ENCODE results near the gene EIF4EBP2. TPM values are rescaled to one million over a fixed set of nuclear protein-coding genes. Genes with fewer than 3 reads are reported as not detected.

Gene EIF4EBP2
- total and polyA plus RNA-seq, 2 of the 13 experiments (the other 11 are each of a cell fraction or from before 2014, with no cell fraction given), result 16.9 to 22.0 TPM

GRCh38 chr10:70459061-70459773, 55.3 kb downstream of the EIF4EBP2 start:
- Histone ChIP-seq H4K20me1 (ENCODE audit: insufficient read depth, low read length) (no peaks in the 10 kb centered on the region), H3K4me1 (ENCODE audit: insufficient read depth, low read length) (no peaks in the 10 kb centered on the region), H3K9me3 (ENCODE audit: low read length) (no peaks in the 10 kb centered on the region), H3K9ac (ENCODE audit: insufficient read depth, low read depth, low read length) (no peak overlapping the region), H2AFZ (ENCODE audit: low read length) (no peak overlapping the region), H3K79me2 (ENCODE audit: insufficient read depth, low read length) (no peaks in the 10 kb centered on the region), H3K4me3 (replicated peaks in 1 of 3; ENCODE audit: insufficient read depth in 1 of 3, low read depth in 2 of 3, low read length in 3 of 3) (no peak overlapping the region), H3K27me3 (ENCODE audit: control insufficient read depth in 1 of 2, insufficient read depth in 2 of 2, low read length in 2 of 2) (peaks cover 1 to 30% of the 10 kb centered on the region in 2 experiments; a peak in 4 of 5 replicates), H3K4me2 (ENCODE audit: low read depth, low read length) (no peak overlapping the region), H3K27ac (ENCODE audit: extremely low read length, insufficient read depth, low read length) (no peak overlapping the region), H3K36me3 (replicated peaks in 1 of 2; ENCODE audit: control insufficient read depth in 1 of 2, insufficient read depth in 2 of 2, low read length in 2 of 2) (no peaks in the 10 kb centered on the region)
- WGBS (ENCODE audit: low lambda C conversion rate), result 28% methylated on average over 17 of the region's 19 CpGs
- in situ Hi-C loops (cut with HindIII; ENCODE audit: extremely low pct_ligation_motif_present, low pct_unique_long_range_greater_than_20kb) (no loop called here), intact Hi-C loops (cut with micrococcal nuclease; ENCODE audit: unreplicated experiment) (no loop called here)
- no TSS peak for BruUV-seq (replicated peaks)
- FAIRE-seq (no peak), DNase-seq (ENCODE audit: low spot score) (no peak), ATAC-seq (no peak)
- TF ChIP-seq CHD2 (IDR thresholded peaks at IDR 0.05; ENCODE audit: low read depth, low read length) (no peak), CREBL2 (CRISPR knock-in tag; IDR thresholded peaks at IDR 0.05; ENCODE audit: borderline replicate concordance) (no peak), PREB (CRISPR knock-in tag; IDR thresholded peaks at IDR 0.05) (no peak), ZNF235 (CRISPR knock-in tag; IDR thresholded peaks at IDR 0.05; ENCODE audit: borderline replicate concordance) (no peak), TARDBP (CRISPR knock-in tag; IDR thresholded peaks at IDR 0.05) (no peak), MTA1 (CRISPR knock-in tag; IDR thresholded peaks at IDR 0.05; ENCODE audit: borderline replicate concordance) (no peak), ZNF775 (CRISPR knock-in tag; IDR thresholded peaks at IDR 0.05; ENCODE audit: borderline replicate concordance) (no peak), FLYWCH1 (CRISPR knock-in tag; IDR thresholded peaks at IDR 0.05) (no peak), MED13 (CRISPR knock-in tag; IDR thresholded peaks at IDR 0.05) (no peak), ZNF850 (CRISPR knock-in tag; conservative IDR thresholded peaks at IDR 0.05) (no peak), RORA (CRISPR knock-in tag; IDR thresholded peaks at IDR 0.05) (no peak), IRF2 (CRISPR knock-in tag; IDR thresholded peaks at IDR 0.05) (no peak), SPEN (CRISPR knock-in tag; IDR thresholded peaks at IDR 0.05; ENCODE audit: low read depth) (no peak)
- TF ChIP-seq, protein P1, sequence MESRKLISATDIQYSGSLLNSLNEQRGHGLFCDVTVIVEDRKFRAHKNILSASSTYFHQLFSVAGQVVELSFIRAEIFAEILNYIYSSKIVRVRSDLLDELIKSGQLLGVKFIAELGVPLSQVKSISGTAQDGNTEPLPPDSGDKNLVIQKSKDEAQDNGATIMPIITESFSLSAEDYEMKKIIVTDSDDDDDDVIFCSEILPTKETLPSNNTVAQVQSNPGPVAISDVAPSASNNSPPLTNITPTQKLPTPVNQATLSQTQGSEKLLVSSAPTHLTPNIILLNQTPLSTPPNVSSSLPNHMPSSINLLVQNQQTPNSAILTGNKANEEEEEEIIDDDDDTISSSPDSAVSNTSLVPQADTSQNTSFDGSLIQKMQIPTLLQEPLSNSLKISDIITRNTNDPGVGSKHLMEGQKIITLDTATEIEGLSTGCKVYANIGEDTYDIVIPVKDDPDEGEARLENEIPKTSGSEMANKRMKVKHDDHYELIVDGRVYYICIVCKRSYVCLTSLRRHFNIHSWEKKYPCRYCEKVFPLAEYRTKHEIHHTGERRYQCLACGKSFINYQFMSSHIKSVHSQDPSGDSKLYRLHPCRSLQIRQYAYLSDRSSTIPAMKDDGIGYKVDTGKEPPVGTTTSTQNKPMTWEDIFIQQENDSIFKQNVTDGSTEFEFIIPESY (CRISPR knock-in tag; IDR thresholded peaks at IDR 0.05), result no peak
- ChIA-PET POLR2A (interaction anchor here (0.8 kb wide), 1 partner anchor 29 kb away, joined by 3 read pairs; no protein-coding TSS in a partner anchor), CTCF (ENCODE audit: low intra/inter-chr PET ratio, low total read pairs) (no interaction called here)
